GM21526 (cell line): ENCODE measurements around the gene GPRC5B.

Experiments used
- ATAC-seq: cut with Tn5 transposase; IDR thresholded peaks from one replicate; pipeline ENCODE4 v1.9.1; 2021; ENCODE audit warnings: moderate library complexity; ENCODE audit not compliant: unreplicated experiment, low FRiP score

Gene GPRC5B

DNA sequence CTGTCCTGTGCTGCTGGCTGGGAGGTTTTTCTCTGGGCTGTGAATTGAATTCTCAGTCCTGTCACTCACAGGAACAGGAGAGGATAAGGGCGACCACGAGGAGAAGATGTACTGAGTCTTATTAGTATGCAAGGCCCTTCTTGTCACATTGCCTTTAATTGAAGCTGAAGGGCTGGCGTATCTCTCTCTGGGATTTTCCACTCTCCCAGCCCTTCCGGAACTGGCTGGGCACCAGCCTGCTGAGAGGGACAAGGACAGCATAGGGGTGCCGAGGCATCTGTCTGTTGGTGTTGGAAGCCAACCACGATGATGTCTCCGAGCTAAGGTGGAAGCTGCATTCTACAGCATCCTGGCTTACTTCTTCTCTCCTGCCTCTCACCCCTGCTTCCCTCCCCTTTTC is 33.2 kb downstream of the GPRC5B start:
- ATAC-seq: no peak

GRCh38 chr16:19850131-19850817 is 34.4 kb downstream of the GPRC5B start:
- ATAC-seq: no peak

GRCh38 chr16:19848756-19849155 is 35.9 kb downstream of the GPRC5B start:
- no peak for ATAC-seq

GRCh38 chr16:19846436-19846835 is 38.2 kb downstream of the GPRC5B start:
- ATAC-seq: no peak

- no peak for ATAC-seq
These were observed 39.6 kb downstream of the GPRC5B start for GRCh38 chr16:19844945-19845641.

DNA sequence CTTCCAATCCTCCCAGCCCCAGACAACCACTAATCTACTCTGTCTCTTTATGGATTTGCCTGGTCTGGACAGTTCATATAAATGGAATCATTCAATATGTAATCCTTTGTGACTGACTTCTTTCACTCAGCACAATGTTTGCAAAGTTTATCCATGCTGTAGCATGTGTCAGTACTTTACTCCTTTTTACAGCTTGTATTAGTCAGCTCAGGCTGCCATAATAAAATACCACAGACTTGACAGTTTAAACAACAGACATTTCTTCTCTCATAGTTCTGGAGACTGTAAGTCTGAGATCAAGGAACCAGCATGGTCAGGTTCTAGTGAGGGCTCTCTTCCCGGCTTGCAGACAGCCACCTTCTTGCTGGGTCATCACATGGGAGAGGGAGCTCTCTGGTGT is 41.3 kb downstream of the GPRC5B start:
- ATAC-seq: no peak

DNA sequence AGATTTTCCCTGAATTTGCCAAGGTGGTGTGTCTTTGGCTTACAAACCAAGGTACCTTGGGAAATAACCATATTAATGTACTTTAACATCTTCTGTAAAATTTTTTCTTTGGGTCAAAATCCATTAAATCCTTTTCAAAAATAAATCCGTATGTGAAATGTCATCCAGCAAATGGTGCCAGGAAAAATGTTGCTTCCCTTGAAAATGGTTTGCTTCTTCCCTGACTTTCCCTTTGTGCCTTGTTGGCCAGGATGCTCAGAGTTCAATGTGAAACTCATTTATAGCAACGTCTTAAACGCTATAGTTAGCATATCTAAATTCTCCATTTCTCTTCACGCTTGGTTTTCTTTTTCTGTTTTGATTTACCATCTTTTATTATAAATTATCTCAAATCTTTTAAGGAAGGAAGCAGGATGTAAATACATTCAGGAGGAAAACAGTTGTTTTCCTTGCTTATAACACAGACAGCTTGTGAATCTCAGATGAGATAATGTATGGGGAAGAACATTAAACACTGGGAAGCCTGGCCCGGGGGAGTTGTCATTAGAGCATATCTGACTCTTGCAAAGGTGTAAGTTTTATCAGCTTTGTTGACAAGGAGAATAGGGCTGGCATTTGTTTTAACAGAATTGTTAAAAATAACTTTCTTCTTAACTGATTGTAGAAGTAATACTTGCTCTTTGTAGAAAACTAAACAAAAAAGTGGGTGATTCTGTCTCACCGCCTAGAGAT is 42.1 kb downstream of the GPRC5B start:
- no peak for ATAC-seq

DNA sequence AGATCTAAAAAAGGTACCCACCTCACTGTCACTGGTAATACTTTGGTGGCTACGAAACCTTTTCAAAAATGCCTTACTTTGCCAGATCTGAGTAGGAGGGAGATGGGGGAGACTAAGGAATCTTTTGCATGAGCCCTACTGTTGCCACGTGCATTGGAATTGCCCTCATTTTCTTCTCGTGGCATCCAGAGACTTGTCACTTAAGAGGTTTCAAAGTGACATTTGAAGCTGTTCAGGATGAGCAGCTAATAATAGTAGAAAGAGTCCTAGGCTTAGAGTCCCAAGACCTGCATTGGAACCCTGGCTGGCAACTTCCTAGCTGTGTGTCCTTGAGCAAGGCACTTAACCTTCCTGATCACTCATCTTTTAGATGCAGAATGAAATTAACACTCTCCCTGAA is 43.5 kb downstream of the GPRC5B start:
- no peak for ATAC-seq

- no peak for ATAC-seq
These were observed 44.0 kb downstream of the GPRC5B start for GRCh38 chr16:19840524-19841110.

GRCh38 chr16:19837984-19838707 is 46.5 kb downstream of the GPRC5B start:
- ATAC-seq: no peak

DNA sequence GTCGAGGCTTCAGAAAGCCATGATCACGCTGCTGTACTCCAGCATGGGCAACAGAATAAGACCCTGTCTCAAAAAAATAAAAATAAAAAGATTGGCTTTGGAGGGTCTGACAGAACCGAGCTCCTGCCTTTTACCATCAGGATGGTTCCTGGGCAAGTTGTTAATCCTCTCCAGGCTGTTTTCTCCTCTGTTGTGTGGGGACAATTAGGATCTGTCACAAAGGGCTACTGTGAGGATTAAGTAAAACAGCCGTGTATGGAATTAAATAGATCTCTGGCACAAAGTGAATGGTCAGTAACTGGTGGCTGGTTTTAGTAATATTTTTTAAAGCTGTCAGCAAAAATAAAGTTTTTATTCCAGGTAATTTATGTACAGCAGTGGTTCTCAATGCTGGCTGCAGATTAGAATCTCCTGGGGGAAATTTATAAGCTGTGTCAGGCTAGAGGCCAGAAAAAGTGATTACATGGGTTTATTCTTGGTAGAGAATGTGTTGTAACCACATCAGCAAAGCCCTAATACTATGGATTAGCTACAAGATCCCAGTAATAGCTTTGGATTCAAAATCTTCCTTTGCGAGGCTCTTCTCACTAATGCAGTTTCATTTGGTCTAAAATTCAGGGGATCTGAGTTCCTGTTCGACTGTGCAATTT is 47.2 kb downstream of the GPRC5B start:
- ATAC-seq: no peak

DNA sequence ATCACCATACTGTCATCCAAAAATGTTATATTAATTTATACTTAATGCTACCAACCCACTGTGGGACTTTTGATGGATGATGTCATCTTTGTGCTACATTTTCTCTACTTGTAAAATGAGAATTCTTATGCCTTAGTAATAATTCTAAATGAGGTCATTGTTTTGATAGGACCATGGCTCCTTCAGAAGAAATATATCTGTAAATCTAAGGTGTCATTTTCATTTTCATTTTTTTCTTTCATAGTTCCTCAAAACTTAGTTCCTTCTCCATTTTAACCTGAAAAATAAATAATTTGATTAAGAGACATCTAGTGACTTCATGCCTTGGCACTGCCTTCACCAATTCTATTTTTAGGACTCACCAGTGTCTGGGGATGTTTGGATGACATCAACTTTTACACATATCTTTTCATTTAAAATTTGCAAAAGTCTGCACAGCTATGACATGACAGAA is 48.7 kb downstream of the GPRC5B start:
- ATAC-seq: no peak

- no peak for ATAC-seq
These were observed 49.5 kb downstream of the GPRC5B start for GRCh38 chr16:19835196-19835595.

GRCh38 chr16:19833581-19833980 is 51.1 kb downstream of the GPRC5B start:
- ATAC-seq: no peak

DNA sequence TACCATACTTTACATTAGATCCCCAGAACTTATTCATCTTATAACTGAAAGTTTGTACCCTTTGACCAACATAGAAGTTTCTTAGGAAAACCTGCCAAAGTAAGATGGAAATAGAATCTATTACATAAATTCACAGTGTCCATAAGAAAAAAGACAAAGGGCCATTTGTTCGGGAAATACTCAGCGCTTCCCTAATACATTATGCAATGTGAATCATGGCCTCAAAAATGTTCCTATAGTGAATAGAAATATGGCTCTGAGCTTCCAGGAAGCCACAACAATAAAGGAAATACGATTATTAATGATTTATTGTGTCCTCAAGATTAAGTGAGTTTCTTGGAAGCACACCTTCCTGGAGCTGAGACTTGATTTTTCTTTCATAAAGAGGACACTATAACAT is 51.5 kb downstream of the GPRC5B start:
- no peak for ATAC-seq

DNA sequence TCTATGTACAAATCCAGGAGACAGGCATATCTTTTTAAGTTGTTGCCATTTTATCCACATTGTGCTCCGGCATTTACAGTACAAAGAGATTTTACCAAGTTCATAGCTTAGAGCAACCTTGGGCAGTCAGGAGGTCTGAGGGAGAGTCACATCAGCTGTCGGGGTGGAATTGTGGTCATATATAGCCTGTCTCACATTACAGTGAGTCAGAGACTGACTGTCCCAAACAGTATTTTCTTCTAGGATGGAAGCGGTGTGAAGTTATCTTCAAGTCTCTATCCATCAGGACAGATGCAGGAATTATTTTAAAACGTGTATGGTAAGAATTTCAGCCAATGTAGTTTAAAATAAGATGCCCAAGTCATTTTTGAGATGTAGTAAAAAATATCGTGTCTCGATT is 53.0 kb downstream of the GPRC5B start:
- ATAC-seq: no peak

GRCh38 chr16:19830902-19831560 is 53.6 kb downstream of the GPRC5B start:
- no peak for ATAC-seq

GRCh38 chr16:19829844-19830692 is 54.6 kb downstream of the GPRC5B start:
- no peak for ATAC-seq

GRCh38 chr16:19824216-19824615 is 60.4 kb downstream of the GPRC5B start:
- no peak for ATAC-seq
